GM12878 (cell line): Measurements from ENCODE around the gene TBC1D22B. TPM values are rescaled to one million over a fixed set of nuclear protein-coding genes. Genes with fewer than 3 reads are reported as not detected.

Experiments used
- ATAC-seq: fragments of 200-7000 bp; cut with Tn5 transposase; 3 replicates; pipeline ENCODE4 v1.9.1; 2020; ENCODE audit warnings: mild to moderate bottlenecking, moderate library complexity
- BruUV-seq: library from RNA; stranded (reverse); fragments of 400-500 nt; replicated peaks from 2 replicates; lab custom pipeline; 2021; lab: Mats Ljungman, UMichigan
- CTCF ChIA-PET: fragments of 300-600 bp; sonication (Branson Sonifier 250); formaldehyde crosslinking; extraction: SDS; loops from one replicate; lab custom pipeline; 2021; ENCODE audit warnings: inconsistent platforms; lab: Yijun Ruan, JAX
- POLR2A ChIA-PET: fragments of 350-600 bp; formaldehyde crosslinking; extraction: SDS; loops from one replicate; lab custom pipeline; 2021; ENCODE audit warnings: inconsistent platforms; lab: Charles Lee
- RAD21 ChIA-PET: fragments of 300-600 bp; sonication (Branson Sonifier 250); formaldehyde crosslinking; loops from one replicate; lab custom pipeline; 2023; ENCODE audit warnings: antibody characterized with exemption; ENCODE audit not compliant: unreplicated experiment; lab: Charles Lee
- SMC1A ChIA-PET: fragments of 300-600 bp; sonication (Branson Sonifier 250); formaldehyde crosslinking; loops from one replicate; lab custom pipeline; 2023; ENCODE audit not compliant: unreplicated experiment, uncharacterized antibody; lab: Charles Lee
- DNase-seq: peaks from one replicate; pipeline ENCODE4 v3.0.0-alpha.2; 2011; ENCODE audit warnings: low read depth, low spot score
- FAIRE-seq: peaks from 3 replicates; lab custom pipeline; 2011; peaks lifted over from hg19 to GRCh38; lab: Jason Lieb, UNC
- H2AFZ ChIP-seq: 2 replicates; pipeline ENCODE4 v1.6.0; 2011; ENCODE audit warnings: low read depth, low read length, control low read depth; ENCODE audit not compliant: control insufficient read depth
- H3K27ac ChIP-seq: 2 replicates; pipeline ENCODE4 v1.5.1; 2011; ENCODE audit warnings: control low read depth; ENCODE audit not compliant: control insufficient read depth, insufficient read depth
- H3K27me3 ChIP-seq, 2 experiments: replicated peaks in 1 of 2; 2 replicates each; pipeline versions ENCODE4 v1.6.0 to v1.6.1; 2011; ENCODE audit warnings: low read length in 1 of 2; ENCODE audit not compliant: control insufficient read depth in 2 of 2, insufficient read depth in 2 of 2
- H3K36me3 ChIP-seq, 2 experiments: 2 replicates each; pipeline ENCODE4 v1.5.1; 2011; ENCODE audit warnings: low read length in 1 of 2; ENCODE audit not compliant: control insufficient read depth in 2 of 2, insufficient read depth in 2 of 2
- H3K4me1 ChIP-seq: 2 replicates; pipeline ENCODE4 v1.6.1; 2011; ENCODE audit warnings: mild to moderate bottlenecking, low read length, moderate library complexity, mixed read lengths; ENCODE audit not compliant: control insufficient read depth, insufficient read depth
- H3K4me2 ChIP-seq: 2 replicates; pipeline ENCODE4 v1.6.0; 2011; ENCODE audit warnings: control low read depth; ENCODE audit not compliant: control insufficient read depth, insufficient read depth
- H3K4me3 ChIP-seq: fragments of 200-600 bp; sonication (generic); 2 replicates; pipeline ENCODE4 v1.5.1; 2016
- H3K79me2 ChIP-seq: 2 replicates; pipeline ENCODE4 v1.6.0; 2011; ENCODE audit warnings: low read length; ENCODE audit not compliant: control insufficient read depth, insufficient read depth
- H3K9ac ChIP-seq: 2 replicates; pipeline ENCODE4 v1.8.0; 2011; ENCODE audit warnings: low read length, control low read depth, mixed read lengths; ENCODE audit not compliant: control insufficient read depth, insufficient read depth
- H3K9me3 ChIP-seq: replicated peaks from 3 replicates; pipeline ENCODE4 v1.5.1; 2011; ENCODE audit warnings: mild to moderate bottlenecking, low read length; ENCODE audit not compliant: control insufficient read depth, insufficient read depth
- H4K20me1 ChIP-seq: 2 replicates; pipeline ENCODE4 v1.6.0; 2011; ENCODE audit not compliant: control insufficient read depth, insufficient read depth
- BHLHE40 ChIP-seq, 2 experiments: fragments of 450-650 bp in 1 of 2; IDR thresholded peaks; 2 replicates each; pipeline ENCODE4 v1.6.1; 2011 to 2017; ENCODE audit warnings: low read depth in 2 of 2, borderline replicate concordance in 1 of 2, improper control_type of control experiment in 1 of 2, low read length in 1 of 2, mild to moderate bottlenecking in 1 of 2
- EED ChIP-seq: sonication (generic); IDR thresholded peaks from 2 replicates; pipeline ENCODE4 v1.6.1; 2016; ENCODE audit warnings: antibody characterized with exemption, low read depth
- HDGF ChIP-seq: fragments of 450-650 bp; IDR thresholded peaks from 2 replicates; pipeline ENCODE4 v1.6.1; 2016; ENCODE audit warnings: antibody characterized with exemption
- IKZF1 ChIP-seq: fragments of 450-650 bp; conservative IDR thresholded peaks from 2 replicates; pipeline ENCODE4 v1.6.1; 2017; ENCODE audit warnings: antibody characterized with exemption, mild to moderate bottlenecking
- POLR2AphosphoS2 ChIP-seq: IDR thresholded peaks from 2 replicates; pipeline ENCODE4 v1.6.1; 2011; ENCODE audit warnings: low read depth, mild to moderate bottlenecking, low read length, improper control_type of control experiment, moderate library complexity
- SIN3A ChIP-seq: IDR thresholded peaks from 2 replicates; pipeline ENCODE4 v1.6.1; 2012; ENCODE audit warnings: low read depth, low read length, improper control_type of control experiment
- TARDBP ChIP-seq: IDR thresholded peaks from 2 replicates; pipeline ENCODE4 v1.6.1; 2016; ENCODE audit warnings: borderline replicate concordance
- WGBS: methylation state at CpG from one replicate; pipeline ENCODE4 v1.1.6; 2016; ENCODE audit warnings: low lambda C conversion rate; ENCODE audit not compliant: insufficient replicate concordance, insufficient coverage; ENCODE audit errors: missing lambda C conversion rate; 5-methylcytosine and 5-hydroxymethylcytosine counted together
- in situ Hi-C: fragments of 300-500 bp; cut with MboI; formaldehyde crosslinking; loops from 9 replicates; pipeline ENCODE4 v1.14.3; 2018; ENCODE audit warnings: mixed read lengths
- intact Hi-C: fragments of 100-400 bp; cut with micrococcal nuclease; formaldehyde crosslinking; loops from one replicate; pipeline ENCODE4 v1.14.2; 2022; ENCODE audit not compliant: unreplicated experiment
- polyA plus RNA-seq, 11 experiments: library from polyadenylated mRNA; depleted of rRNA in 4 of 11; unstranded in 6 of 11; stranded (reverse) in 5 of 11; fragments of >200 nt; fragmentation: Nextera tagmentation in 4 of 11; fragmentation: Illumina TruSeq in 1 of 11; extraction: Ambion mirVana in 4 of 11; extraction: Trizol in 1 of 11; gene quantifications; 1 replicate in 1 of 11; 2 replicates in 10 of 11; pipeline versions ENCODE4 v1.2.1 to v1.2.3, GENCODE V29; 2011 to 2016; ENCODE audit warnings: inconsistent platforms in 2 of 11, missing spikeins in 2 of 11, low read depth in 1 of 11
- total RNA-seq, 4 experiments: library from RNA; depleted of rRNA in 3 of 4; stranded (reverse); fragments of >200 nt in 3 of 4; fragmentation: Illumina TruSeq in 1 of 4; extraction: Trizol in 1 of 4; gene quantifications; 2 replicates each; pipeline versions ENCODE4 v1.2.1 to v1.2.3, GENCODE V29; 2013 to 2021
- TF ChIP-seq, protein P1 (sequence below): fragments of 450-650 bp; IDR thresholded peaks from 2 replicates; pipeline ENCODE4 v1.6.1; 2016; ENCODE audit warnings: mild to moderate bottlenecking
- TF ChIP-seq, protein P2 (sequence below): IDR thresholded peaks from 2 replicates; pipeline ENCODE4 v1.6.1; 2011; ENCODE audit warnings: mild to moderate bottlenecking, low read depth, low read length, moderate library complexity; ENCODE audit not compliant: insufficient replicate concordance

TBC1D22B gene
- total and polyA plus RNA-seq, 10 of the 15 experiments (the other 5 are each of a cell fraction or from before 2014, with no cell fraction given), result 3.4 to 18.7 (median 14.1) TPM

DNA sequence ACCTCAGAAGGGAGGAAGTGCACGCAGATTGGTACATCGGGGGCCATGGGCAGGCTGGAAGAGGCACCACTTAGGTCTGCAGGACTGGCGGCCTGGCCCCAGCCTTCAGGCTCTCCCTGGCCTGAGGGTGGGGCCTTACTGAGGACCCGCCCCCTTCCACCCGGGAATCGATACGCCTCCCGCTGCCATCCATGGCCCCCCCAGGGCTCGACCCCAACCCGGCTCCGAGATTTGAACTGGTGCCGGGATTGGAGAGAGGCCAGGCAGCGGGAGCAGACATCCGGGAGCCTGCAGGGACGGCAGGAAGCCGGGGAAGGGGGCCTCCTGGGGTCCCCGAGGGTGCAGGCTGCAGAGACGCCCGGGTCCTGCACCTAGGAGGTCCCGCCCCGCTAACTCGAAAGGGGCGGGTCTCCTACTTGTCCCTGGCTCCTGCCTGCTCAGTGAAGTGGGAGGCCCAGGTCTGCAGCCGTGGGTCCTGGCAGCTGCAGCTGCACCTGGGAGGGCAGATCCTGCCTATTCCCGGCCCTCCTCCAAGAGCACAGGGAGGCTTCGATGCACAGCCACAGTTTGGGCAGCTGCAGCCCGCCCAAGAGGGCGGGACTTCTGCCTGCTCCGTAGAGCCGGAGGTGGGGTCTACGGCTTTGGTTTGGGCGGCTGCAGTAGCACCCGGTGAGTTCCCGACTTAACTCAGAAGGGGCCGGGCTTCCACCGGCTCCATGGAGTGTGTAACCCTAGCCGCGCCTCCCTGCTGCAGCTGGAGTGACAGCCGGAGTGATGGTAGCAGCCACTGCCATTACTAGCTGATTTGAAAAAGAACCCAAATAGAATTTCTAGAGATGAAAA, 35.2 kb upstream of the TBC1D22B start:
- intact Hi-C loops, result no loop called here
- H3K4me3 ChIP-seq, result peak overlapping the region; percentile 71
- DNase-seq (peak; percentile 45), ATAC-seq (peak; percentile 98), FAIRE-seq (no peak)
- no peaks in the 10 kb centered on the region for H4K20me1 ChIP-seq
- ChIA-PET RAD21 (interaction anchor here (0.8 to 1.2 kb wide), 3 partner anchors 16 to 51 kb away, joined by 3 to 4 read pairs (median 3); no protein-coding TSS in a partner anchor), CTCF (interaction anchor here (0.5 to 7.3 kb wide), 9 partner anchors 9 to 204 kb away, joined by 3 to 36 read pairs (median 4); no protein-coding TSS in a partner anchor), SMC1A (interaction anchor here (0.8 to 2.0 kb wide), 8 partner anchors 12 to 121 kb away, joined by 3 to 7 read pairs (median 3); no protein-coding TSS in a partner anchor), POLR2A (interaction anchor here (0.8 kb wide), 1 partner anchor 177 kb away, joined by 3 read pairs; no protein-coding TSS in a partner anchor)
- H3K36me3 ChIP-seq, result no peaks in the 10 kb centered on the region
- peak overlapping the region; percentile 90 for H2AFZ ChIP-seq
- H3K4me2 ChIP-seq, result peak overlapping the region; percentile 70
- 3% methylated on average over 39 of the region's 39 CpGs for WGBS
- no peaks in the 10 kb centered on the region for H3K79me2 ChIP-seq
- no TSS peak for BruUV-seq
- no peak overlapping the region; the same call in 1 of the 2 replicates for H3K9ac ChIP-seq
- in situ Hi-C loops, result no loop called here
- H3K9me3 ChIP-seq, result no peaks in the 10 kb centered on the region
- H3K27ac ChIP-seq, result no peak overlapping the region
- H3K4me1 ChIP-seq, result peaks cover 11% of the 10 kb centered on the region
- H3K27me3 ChIP-seq, result no peaks in the 10 kb centered on the region
- TF ChIP-seq SIN3A, result peak; percentile 40; the same call in 1 of the 2 replicates
- TF ChIP-seq, protein P1, sequence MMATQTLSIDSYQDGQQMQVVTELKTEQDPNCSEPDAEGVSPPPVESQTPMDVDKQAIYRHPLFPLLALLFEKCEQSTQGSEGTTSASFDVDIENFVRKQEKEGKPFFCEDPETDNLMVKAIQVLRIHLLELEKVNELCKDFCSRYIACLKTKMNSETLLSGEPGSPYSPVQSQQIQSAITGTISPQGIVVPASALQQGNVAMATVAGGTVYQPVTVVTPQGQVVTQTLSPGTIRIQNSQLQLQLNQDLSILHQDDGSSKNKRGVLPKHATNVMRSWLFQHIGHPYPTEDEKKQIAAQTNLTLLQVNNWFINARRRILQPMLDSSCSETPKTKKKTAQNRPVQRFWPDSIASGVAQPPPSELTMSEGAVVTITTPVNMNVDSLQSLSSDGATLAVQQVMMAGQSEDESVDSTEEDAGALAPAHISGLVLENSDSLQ, result peak; percentile 94
- TF ChIP-seq, protein P2, sequence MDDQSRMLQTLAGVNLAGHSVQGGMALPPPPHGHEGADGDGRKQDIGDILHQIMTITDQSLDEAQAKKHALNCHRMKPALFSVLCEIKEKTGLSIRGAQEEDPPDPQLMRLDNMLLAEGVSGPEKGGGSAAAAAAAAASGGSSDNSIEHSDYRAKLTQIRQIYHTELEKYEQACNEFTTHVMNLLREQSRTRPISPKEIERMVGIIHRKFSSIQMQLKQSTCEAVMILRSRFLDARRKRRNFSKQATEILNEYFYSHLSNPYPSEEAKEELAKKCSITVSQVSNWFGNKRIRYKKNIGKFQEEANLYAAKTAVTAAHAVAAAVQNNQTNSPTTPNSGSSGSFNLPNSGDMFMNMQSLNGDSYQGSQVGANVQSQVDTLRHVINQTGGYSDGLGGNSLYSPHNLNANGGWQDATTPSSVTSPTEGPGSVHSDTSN, result peak; percentile 79
- TF ChIP-seq TARDBP, result no peak
- TF ChIP-seq HDGF, result peak; percentile 25; the same call in 1 of the 2 replicates
- TF ChIP-seq POLR2AphosphoS2, result no peak
- TF ChIP-seq BHLHE40 (IDR thresholded peaks at IDR 0.05; ENCODE audit: borderline replicate concordance in 1 of 2, low read depth in 2 of 2, low read length in 1 of 2), result peak in 1 of 2 experiments; percentile 13; a peak in 1 of 4 replicates
- 0 out of 2 replicates have a peak, but pooled peaks have one; percentile 28 for TF ChIP-seq EED
- TF ChIP-seq IKZF1, result peak; percentile 42; the same call in 1 of the 2 replicates
